ENCODE results near the gene TMEM72.

TMEM72 gene

DNA sequence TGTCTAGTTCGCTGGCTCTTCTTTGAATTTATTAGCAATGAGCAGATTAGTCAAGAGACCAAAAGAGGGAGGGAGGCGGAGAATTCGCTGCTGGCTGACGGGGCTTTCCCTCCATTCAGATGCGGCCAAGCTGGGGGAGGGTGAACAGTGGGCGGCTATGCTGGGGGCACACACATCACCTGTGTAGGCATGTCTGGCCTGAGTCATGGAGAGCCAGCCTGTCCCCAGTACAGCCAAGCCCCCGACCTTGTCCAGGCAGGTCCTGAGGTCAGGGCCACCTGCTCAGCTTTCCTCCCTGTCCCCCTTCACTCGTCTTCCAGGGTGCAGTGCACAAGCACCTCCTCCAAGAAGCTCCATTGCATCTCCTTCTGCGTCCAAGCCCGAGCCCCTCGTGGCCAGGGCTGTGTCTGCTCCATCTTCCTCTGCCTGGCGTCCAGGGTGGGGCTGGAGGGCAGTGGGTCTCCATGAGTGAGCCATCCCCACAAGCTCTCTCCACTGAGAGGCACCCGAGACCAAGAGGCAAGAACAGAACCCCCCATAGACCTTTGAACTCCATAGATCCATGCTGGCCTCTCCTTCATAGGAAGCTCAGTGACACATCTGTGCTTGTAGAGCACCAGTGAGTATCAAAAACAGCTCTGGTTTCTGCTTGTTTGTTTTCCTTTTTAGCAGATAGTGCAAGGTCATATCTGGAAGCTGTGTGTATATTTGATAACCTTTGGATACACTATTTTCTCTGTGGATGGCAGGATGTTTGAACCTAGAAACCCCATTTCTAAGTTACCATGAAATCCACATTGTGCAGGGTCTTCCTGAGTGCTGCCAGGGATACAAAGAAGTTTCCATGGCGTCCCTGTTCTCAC is 69.4 kb downstream of the TMEM72 start:
- no peak for DNase-seq (ENCODE audit: low spot score)

DNA sequence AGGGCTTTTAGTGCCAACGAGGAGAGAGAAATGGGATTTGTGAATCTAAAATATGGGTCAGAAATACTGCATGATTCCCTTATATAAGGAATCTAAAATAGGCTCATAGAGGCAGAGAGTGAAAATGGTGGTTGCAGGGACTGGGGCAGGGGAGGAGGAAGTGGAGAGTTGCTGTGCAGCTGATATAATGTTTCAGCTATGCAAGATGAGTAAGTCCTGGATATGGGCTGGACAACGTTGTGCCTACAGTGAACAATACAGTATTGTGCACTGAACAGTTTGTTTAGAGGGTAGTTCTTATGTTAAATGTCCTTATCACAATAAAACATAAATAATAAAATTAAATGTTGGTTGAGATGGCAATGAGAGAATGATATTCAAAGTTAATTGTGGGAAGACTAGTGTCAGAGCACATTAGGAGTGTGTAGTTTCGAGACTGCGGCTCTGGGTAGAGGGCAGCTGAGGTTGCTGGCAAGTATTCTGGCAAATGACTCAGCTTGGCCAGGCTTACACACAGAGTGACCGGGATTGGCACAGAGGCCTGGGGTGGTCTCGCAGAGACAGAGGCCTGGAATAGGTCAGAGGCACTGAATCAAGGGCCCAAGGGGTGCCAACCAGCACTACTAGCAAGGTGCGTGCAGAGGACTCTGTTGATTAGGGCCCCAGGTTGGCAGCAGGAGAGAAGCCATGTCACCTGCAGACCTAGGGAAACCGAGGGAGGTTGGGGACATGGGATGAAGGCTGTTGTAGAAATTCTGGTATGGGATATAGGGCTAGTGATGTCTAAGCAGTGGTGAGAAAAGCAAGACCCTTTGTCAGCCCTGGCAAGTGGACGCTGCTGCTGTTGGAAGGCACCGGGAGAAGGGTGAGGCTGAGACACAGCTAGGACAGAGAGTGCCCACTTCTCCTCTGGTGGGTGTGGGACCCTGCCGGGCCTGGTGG is 70.3 kb downstream of the TMEM72 start:
- DNase-seq (ENCODE audit: low spot score), result no peak

DNA sequence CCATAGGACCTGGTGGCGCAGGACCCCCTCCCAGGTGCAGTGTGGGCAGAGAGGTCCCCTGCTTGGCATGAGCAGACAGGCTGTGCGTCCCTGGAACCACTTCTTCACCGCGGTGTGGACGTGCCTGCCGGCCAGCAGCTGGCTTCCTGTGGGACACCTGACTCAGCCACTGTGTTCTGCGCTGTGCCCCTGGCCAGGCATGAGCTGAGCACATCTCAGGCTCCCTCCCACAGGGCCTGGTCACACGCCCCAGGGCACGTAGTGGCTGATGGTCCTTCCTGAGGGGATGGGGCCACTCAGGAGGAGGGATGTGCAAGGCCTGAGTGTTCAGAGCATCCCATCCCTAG is 71.0 kb downstream of the TMEM72 start:
- no peak for DNase-seq (ENCODE audit: low spot score)

DNA sequence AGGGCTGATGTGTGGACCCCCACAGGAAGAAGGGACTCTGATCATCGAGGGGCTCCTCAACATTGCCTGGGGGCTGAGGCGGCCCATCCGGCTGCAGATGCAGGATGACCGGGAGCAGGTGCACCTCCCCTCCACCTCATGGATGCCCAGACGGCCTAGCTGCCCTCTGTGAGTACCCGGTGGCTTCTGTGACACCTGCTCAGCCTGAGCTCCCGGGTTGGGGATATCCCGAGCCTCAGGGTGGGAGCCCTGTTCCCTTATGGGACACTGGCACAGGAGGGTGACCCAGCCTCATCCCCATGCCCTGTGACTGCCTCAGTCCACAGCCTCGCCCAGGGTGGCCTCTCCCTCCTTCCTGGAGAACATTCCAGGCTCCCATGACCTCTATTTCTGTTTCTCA is 71.4 kb downstream of the TMEM72 start:
- no peak for DNase-seq (ENCODE audit: low spot score)

DNA sequence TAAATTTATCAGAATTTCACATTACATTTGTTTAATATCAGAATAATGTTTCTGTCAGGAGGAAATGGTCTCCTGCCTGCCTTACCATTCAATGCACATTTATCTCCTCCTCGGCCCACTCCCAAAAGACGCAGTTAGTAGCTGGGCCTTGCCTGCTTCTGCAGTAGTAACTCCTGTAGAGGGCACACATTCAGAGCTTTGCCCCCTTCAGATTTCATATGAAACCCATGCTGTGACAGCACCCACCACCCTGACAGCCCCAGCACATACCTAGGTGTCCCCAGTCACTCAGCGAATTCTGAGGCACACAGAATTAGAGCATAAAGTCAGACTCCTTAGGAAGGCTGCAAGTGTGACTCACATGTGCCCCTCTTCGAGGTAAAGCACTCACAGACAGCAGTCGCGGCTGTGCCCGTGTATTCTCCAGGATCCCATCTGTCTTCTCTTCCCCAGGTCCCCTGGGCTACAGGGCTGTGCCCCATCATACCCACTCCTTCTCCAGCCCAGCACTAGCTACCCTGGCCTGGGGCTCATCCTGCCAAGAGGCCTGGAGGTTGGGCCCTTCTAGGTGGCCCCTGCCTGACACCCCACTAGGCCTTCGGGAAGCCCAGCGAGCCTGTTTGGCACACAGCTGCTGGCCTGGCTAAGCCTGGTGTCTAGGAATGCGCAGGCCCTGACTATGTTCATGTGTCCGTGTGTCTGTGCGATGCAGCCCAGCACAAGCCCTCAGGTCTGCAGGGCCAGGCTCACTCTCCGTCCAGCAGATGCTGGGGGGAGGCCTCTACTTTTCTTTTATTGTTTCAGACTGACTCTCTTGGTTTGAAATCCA is 72.1 kb downstream of the TMEM72 start:
- DNase-seq (ENCODE audit: low spot score), result no peak

DNA sequence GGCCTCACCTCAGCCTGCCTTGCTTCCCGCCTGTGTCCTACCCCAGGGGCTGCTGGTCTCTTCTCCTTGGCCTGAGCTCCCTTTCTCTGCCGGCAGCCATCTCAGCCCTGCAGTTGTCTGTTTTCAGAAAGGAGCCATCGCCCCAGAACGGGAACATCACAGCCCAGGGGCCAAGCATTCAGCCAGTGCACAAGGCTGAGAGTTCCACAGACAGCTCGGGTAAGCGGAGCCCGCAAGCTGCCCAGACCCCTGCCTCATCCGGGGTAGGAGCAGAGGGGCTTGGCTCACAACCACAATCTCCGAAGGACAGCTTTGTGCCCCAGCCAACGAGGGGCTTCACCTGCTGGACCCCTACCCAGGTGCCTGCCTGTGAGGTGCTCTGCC is 72.8 kb downstream of the TMEM72 start:
- DNase-seq (ENCODE audit: low spot score), result no peak

DNA sequence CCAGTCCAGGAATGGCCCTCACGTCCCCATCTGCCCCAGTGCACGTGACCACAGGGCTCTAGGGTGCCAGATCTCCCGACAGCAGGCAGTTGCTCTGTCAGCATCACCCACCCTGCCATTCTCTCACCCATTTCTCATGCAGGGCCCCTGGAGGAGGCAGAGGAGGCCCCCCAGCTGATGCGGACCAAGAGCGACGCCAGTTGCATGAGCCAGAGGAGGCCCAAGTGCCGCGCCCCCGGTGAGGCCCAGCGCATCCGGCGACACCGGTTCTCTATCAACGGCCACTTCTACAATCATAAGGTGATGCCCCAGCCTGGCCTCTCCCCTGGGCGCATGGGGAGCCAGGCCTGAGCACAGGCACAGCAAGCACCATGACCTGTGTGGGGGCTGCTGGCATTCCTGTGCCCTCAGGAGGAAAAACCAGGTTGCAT is 73.5 kb downstream of the TMEM72 start:
- no peak for DNase-seq (ENCODE audit: low spot score)

DNA sequence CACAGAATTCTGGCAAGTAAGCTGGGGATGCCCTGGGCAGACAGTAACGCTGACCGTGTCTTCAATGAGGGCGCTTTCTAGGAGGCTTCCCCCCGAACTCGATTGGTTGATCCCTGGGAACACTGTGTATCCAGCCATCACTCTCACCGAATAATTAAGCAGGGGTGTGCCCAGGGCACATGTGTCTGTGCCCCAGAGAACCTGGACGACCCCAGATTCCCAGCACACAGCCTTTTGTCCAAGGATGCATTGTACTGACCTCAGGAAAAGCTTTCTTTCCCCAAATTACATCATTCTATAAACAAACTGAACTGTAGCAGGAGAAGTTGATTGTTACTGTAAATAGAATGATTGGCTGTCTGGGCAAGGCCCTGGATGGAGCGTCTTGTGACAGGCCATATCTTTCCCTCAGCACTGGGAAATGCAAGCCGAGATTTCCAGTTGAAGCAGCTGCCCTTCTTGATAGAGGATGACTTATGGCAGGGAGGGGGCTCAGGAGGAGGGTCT is 74.1 kb downstream of the TMEM72 start:
- DNase-seq (ENCODE audit: low spot score), result no peak

DNA sequence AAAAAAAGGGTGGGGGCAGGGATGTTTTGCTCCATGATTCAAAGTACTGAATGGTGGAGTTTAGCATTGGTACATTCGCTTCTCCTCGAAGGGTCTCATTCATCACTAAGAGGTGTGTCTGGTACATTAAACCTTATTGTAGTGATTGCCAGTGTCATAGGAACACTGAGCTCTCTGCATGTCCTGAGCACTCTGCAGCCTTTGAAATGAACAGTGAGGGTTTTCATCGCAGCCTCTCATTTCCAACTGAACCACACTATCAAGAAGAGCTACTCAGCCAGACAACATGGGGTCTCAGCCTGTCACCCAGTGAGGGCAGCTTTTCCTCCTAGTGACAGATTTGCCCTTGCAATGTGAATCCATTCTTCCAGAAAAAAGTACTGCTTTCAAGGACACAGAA is 75.0 kb downstream of the TMEM72 start:
- no peak for DNase-seq (ENCODE audit: low spot score)

Data from CD4-positive, alpha-beta T cell treated with Interleukin-6 at 100 ng/mL for 8 hours (primary cell).